Liver (tissue), 3 donors: Measurements from ENCODE around the gene NRDC.

Experiments
- FOXA1 ChIP-seq: IDR thresholded peaks from 2 replicates; pipeline ENCODE4 v1.6.1; 2016; ENCODE audit warnings: antibody characterized with exemption
- GABPA ChIP-seq, 2 donors: IDR thresholded peaks in 1 of 2; conservative IDR thresholded peaks in 1 of 2; 2 replicates each; pipeline ENCODE4 v1.6.1; 2016; ENCODE audit warnings: antibody characterized with exemption in 2 of 2, mild to moderate bottlenecking in 1 of 2, moderate library complexity in 1 of 2
- HNF4G ChIP-seq: IDR thresholded peaks from 2 replicates; pipeline ENCODE4 v1.6.1; 2016; ENCODE audit warnings: antibody characterized with exemption
- JUND ChIP-seq, 2 donors: IDR thresholded peaks; 2 replicates each; pipeline ENCODE4 v1.6.1; 2016; ENCODE audit warnings: antibody characterized with exemption in 2 of 2
- NR2F2 ChIP-seq: IDR thresholded peaks from 2 replicates; pipeline ENCODE4 v1.6.1; 2016; ENCODE audit warnings: antibody characterized with exemption
- RAD21 ChIP-seq, 2 donors: IDR thresholded peaks; 2 replicates each; pipeline ENCODE4 v1.6.1; 2016; ENCODE audit warnings: antibody characterized with exemption in 2 of 2, mild to moderate bottlenecking in 2 of 2
- REST ChIP-seq: IDR thresholded peaks from 2 replicates; pipeline ENCODE4 v1.6.1; 2016; ENCODE audit warnings: antibody characterized with exemption, mild to moderate bottlenecking
- SP1 ChIP-seq: IDR thresholded peaks from 2 replicates; pipeline ENCODE4 v1.6.1; 2018; ENCODE audit warnings: antibody characterized with exemption, mild to moderate bottlenecking
- TAF1 ChIP-seq: conservative IDR thresholded peaks from 2 replicates; pipeline ENCODE4 v1.6.1; 2016; ENCODE audit warnings: antibody characterized with exemption, mild to moderate bottlenecking
- YY1 ChIP-seq: IDR thresholded peaks from 2 replicates; pipeline ENCODE4 v1.6.1; 2016; ENCODE audit warnings: antibody characterized with exemption, mild to moderate bottlenecking
- ZBTB33 ChIP-seq: IDR thresholded peaks from 2 replicates; pipeline ENCODE4 v1.6.1; 2016; ENCODE audit warnings: antibody characterized with exemption
- TF ChIP-seq, protein P1 (sequence below): fragments of 150-350 bp; IDR thresholded peaks from 2 replicates; pipeline ENCODE4 v1.5.1; 2017; ENCODE audit warnings: improper control_type of control experiment, low read depth, low read length; ENCODE audit not compliant: missing input control
- TF ChIP-seq, protein P2 (sequence below): IDR thresholded peaks from 2 replicates; pipeline ENCODE4 v1.6.1; 2016; ENCODE audit warnings: antibody characterized with exemption
- TF ChIP-seq, protein P3 (sequence below): IDR thresholded peaks from 2 replicates; pipeline ENCODE4 v1.6.1; 2016; ENCODE audit warnings: antibody characterized with exemption
- donor health status: healthy.
- donor health status: healthy.

DNA sequence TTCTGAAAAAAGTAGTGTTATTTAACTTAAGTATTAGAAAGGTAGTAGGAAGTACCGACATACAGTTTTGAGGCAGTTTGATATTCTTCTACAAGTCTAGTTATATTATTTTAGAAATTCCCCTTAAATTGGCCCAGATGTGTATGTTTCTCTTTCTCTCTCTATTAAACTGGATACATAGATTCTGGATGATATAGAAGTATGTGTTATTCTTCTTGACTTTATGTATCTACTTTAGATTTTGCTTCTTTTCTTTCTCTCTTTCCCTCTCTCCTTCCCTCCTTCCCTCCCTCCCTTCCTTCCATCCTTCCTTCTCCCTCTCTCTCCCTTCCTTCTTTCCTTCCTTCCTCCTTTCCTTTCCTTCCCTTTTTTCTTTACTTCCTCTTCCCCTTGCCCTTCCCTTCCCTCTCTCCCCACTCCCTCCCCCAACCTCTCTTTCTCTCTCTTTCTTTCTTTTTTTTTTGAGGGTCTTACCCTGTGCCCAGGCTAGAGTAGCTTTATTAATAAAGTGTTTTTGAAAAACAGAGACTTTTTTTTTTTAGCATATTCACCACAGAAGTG is 137.3 kb downstream of the NRDC start:
- TF ChIP-seq GABPA (IDR thresholded peaks at IDR 0.05 in 1 of 2, conservative IDR thresholded peaks at IDR 0.05 in 1 of 2) (no peak), JUND (IDR thresholded peaks at IDR 0.05) (no peak), SP1 (no peak), REST (no peak), NR2F2 (no peak), ZBTB33 (no peak), YY1 (no peak), TAF1 (no peak), HNF4G (no peak), RAD21 (IDR thresholded peaks at IDR 0.05) (no peak), FOXA1 (no peak)
- TF ChIP-seq, protein P1, sequence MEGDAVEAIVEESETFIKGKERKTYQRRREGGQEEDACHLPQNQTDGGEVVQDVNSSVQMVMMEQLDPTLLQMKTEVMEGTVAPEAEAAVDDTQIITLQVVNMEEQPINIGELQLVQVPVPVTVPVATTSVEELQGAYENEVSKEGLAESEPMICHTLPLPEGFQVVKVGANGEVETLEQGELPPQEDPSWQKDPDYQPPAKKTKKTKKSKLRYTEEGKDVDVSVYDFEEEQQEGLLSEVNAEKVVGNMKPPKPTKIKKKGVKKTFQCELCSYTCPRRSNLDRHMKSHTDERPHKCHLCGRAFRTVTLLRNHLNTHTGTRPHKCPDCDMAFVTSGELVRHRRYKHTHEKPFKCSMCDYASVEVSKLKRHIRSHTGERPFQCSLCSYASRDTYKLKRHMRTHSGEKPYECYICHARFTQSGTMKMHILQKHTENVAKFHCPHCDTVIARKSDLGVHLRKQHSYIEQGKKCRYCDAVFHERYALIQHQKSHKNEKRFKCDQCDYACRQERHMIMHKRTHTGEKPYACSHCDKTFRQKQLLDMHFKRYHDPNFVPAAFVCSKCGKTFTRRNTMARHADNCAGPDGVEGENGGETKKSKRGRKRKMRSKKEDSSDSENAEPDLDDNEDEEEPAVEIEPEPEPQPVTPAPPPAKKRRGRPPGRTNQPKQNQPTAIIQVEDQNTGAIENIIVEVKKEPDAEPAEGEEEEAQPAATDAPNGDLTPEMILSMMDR = no peak
- TF ChIP-seq, protein P2, sequence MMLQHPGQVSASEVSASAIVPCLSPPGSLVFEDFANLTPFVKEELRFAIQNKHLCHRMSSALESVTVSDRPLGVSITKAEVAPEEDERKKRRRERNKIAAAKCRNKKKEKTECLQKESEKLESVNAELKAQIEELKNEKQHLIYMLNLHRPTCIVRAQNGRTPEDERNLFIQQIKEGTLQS = no peak
- TF ChIP-seq, protein P3, sequence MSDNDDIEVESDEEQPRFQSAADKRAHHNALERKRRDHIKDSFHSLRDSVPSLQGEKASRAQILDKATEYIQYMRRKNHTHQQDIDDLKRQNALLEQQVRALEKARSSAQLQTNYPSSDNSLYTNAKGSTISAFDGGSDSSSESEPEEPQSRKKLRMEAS = no peak
